H1 (cell line): Measurements from ENCODE around the gene AMBP. TPM values are rescaled to one million over a fixed set of nuclear protein-coding genes. Genes with fewer than 3 reads are reported as not detected.

Experiments
- CTCF ChIA-PET: fragments of 300-600 bp; sonication (Branson Sonifier 250); formaldehyde crosslinking; loops from one replicate; lab custom pipeline; 2021; ENCODE audit not compliant: partially characterized antibody; lab: Charles Lee
- POLR2A ChIA-PET: fragments of 300-600 bp; sonication (Branson Sonifier 250); formaldehyde crosslinking; loops from one replicate; lab custom pipeline; 2021; ENCODE audit warnings: inconsistent platforms; ENCODE audit not compliant: partially characterized antibody; lab: Charles Lee
- DNase-seq, 2 experiments: peaks; one replicate each; pipeline versions ENCODE4 v3.0.0 to v3.0.0-alpha.2; 2010 to 2022; ENCODE audit warnings: low spot score in 2 of 2, low read depth in 1 of 2, mixed read lengths in 1 of 2
- FAIRE-seq: peaks from 2 replicates; lab custom pipeline; 2011; peaks lifted over from hg19 to GRCh38; lab: Jason Lieb, UNC
- H2AFZ ChIP-seq: 2 replicates; pipeline ENCODE4 v1.8.1; 2012; ENCODE audit warnings: low read length, inconsistent platforms
- H2AK5ac ChIP-seq: 2 replicates; pipeline ENCODE4 v1.6.1; 2013; ENCODE audit warnings: low read depth, low read length
- H2BK120ac ChIP-seq: replicated peaks from 2 replicates; pipeline ENCODE3; 2013; ENCODE audit warnings: low read depth, low read length, inconsistent platforms
- H2BK12ac ChIP-seq: 2 replicates; pipeline ENCODE4 v1.6.1; 2013; ENCODE audit warnings: low read depth, low read length
- H2BK15ac ChIP-seq: 2 replicates; pipeline ENCODE4 v1.6.1; 2013; ENCODE audit warnings: low read length
- H2BK20ac ChIP-seq: 2 replicates; pipeline ENCODE4 v1.6.1; 2013; ENCODE audit warnings: low read length
- H2BK5ac ChIP-seq: 2 replicates; pipeline ENCODE4 v1.6.1; 2013; ENCODE audit warnings: low read depth, low read length
- H3K14ac ChIP-seq: 2 replicates; pipeline ENCODE4 v1.6.1; 2013; ENCODE audit warnings: inconsistent platforms; ENCODE audit not compliant: insufficient read length
- H3K18ac ChIP-seq: 2 replicates; pipeline ENCODE4 v1.6.1; 2013; ENCODE audit warnings: low read length; ENCODE audit errors: extremely low read depth
- H3K23ac ChIP-seq: 2 replicates; pipeline ENCODE4 v1.6.1; 2013; ENCODE audit warnings: inconsistent platforms; ENCODE audit not compliant: insufficient read length
- H3K23me2 ChIP-seq: 2 replicates; pipeline ENCODE4 v1.6.1; 2013; ENCODE audit warnings: low read depth, low read length
- H3K27ac ChIP-seq: 2 replicates; pipeline ENCODE4 v1.6.1; 2011; ENCODE audit warnings: low read depth, low read length, inconsistent platforms
- H3K27me3 ChIP-seq, 4 experiments: replicated peaks in 1 of 4; 1 replicate in 1 of 4; 2 replicates in 3 of 4; pipeline versions ENCODE4 v1.6.1 to v1.8.1; 2011 to 2013; ENCODE audit warnings: low read length in 3 of 4, mild to moderate bottlenecking in 3 of 4, inconsistent platforms in 2 of 4, mixed read lengths in 2 of 4, moderate library complexity in 1 of 4; ENCODE audit not compliant: control insufficient read depth in 3 of 4, insufficient read depth in 3 of 4; ENCODE audit errors: extremely low read depth in 1 of 4
- H3K36me3 ChIP-seq, 4 experiments: 2 replicates each; pipeline versions ENCODE4 v1.6.1 to v1.8.1; 2011 to 2013; ENCODE audit warnings: mild to moderate bottlenecking in 4 of 4, low read length in 3 of 4, moderate library complexity in 2 of 4, control low read depth in 1 of 4, inconsistent platforms in 1 of 4; ENCODE audit not compliant: insufficient read depth in 4 of 4, control insufficient read depth in 2 of 4
- H3K4ac ChIP-seq: replicated peaks from 2 replicates; pipeline ENCODE3; 2013; ENCODE audit warnings: low read length, low read depth, mixed read lengths, inconsistent platforms; ENCODE audit not compliant: insufficient read length
- H3K4me1 ChIP-seq, 4 experiments: replicated peaks in 1 of 4; 1 replicate in 1 of 4; 2 replicates in 3 of 4; pipeline versions ENCODE4 v1.6.1 to v1.8.1; 2011 to 2013; ENCODE audit warnings: low read length in 3 of 4, inconsistent platforms in 2 of 4, mixed read lengths in 1 of 4; ENCODE audit not compliant: insufficient read depth in 4 of 4, control insufficient read depth in 3 of 4
- H3K4me2 ChIP-seq, 2 experiments: 2 replicates each; pipeline versions ENCODE4 v1.6.1 to v1.8.1; 2011 to 2013; ENCODE audit warnings: low read depth in 2 of 2, low read length in 2 of 2, control low read depth in 1 of 2, inconsistent platforms in 1 of 2, mild to moderate bottlenecking in 1 of 2; ENCODE audit not compliant: insufficient read depth in 1 of 2
- H3K4me3 ChIP-seq, 4 experiments: fragments of 200-600, 300-600 bp in 1 of 4; sonication (generic), shearing (Covaris generic), sonication (Bioruptor Twin) in 1 of 4; 2 replicates each; pipeline versions ENCODE4 v1.5.1 to v1.8.1; 2011 to 2016; ENCODE audit warnings: low read length in 4 of 4, low read depth in 3 of 4, control low read depth in 2 of 4, inconsistent platforms in 2 of 4, mild to moderate bottlenecking in 2 of 4, mixed read lengths in 1 of 4, moderate library complexity in 1 of 4; ENCODE audit not compliant: insufficient read depth in 2 of 4; ENCODE audit errors: extremely low read depth in 1 of 4
- H3K56ac ChIP-seq: replicated peaks from 2 replicates; pipeline ENCODE3; 2013; ENCODE audit warnings: low read depth, mild to moderate bottlenecking, mixed read lengths, low read length, inconsistent platforms; ENCODE audit not compliant: insufficient read length
- H3K79me1 ChIP-seq: 2 replicates; pipeline ENCODE4 v1.6.1; 2013; ENCODE audit warnings: low read depth, low read length, control low read depth
- H3K79me2 ChIP-seq, 2 experiments: 2 replicates each; pipeline versions ENCODE4 v1.6.1 to v1.8.1; 2012 to 2013; ENCODE audit warnings: low read length in 2 of 2, mild to moderate bottlenecking in 2 of 2, inconsistent platforms in 1 of 2; ENCODE audit not compliant: insufficient read depth in 2 of 2, control insufficient read depth in 1 of 2
- H3K9ac ChIP-seq, 4 experiments: replicated peaks in 1 of 4; 1 replicate in 1 of 4; 2 replicates in 3 of 4; pipeline versions ENCODE4 v1.6.1 to v1.8.1; 2011 to 2013; ENCODE audit warnings: low read depth in 3 of 4, low read length in 3 of 4, control low read depth in 2 of 4, mild to moderate bottlenecking in 2 of 4, moderate library complexity in 2 of 4, inconsistent platforms in 1 of 4; ENCODE audit errors: extremely low read depth in 1 of 4
- H3K9me3 ChIP-seq, 2 experiments: 2 replicates each; pipeline versions ENCODE4 v1.6.1 to v1.8.1; 2012 to 2013; ENCODE audit warnings: mild to moderate bottlenecking in 2 of 2, moderate library complexity in 2 of 2, control low read depth in 1 of 2, inconsistent platforms in 1 of 2, low read depth in 1 of 2, low read length in 1 of 2, mixed read lengths in 1 of 2; ENCODE audit not compliant: insufficient read depth in 2 of 2
- H4K20me1 ChIP-seq, 2 experiments: replicated peaks in 1 of 2; 2 replicates each; pipeline versions ENCODE3 to v1.8.1; 2011 to 2013; ENCODE audit warnings: inconsistent platforms in 2 of 2, low read length in 2 of 2, mild to moderate bottlenecking in 1 of 2; ENCODE audit not compliant: insufficient read depth in 2 of 2, control insufficient read depth in 1 of 2
- H4K5ac ChIP-seq: 2 replicates; pipeline ENCODE4 v1.6.1; 2013; ENCODE audit warnings: low read length, low read depth, mixed read lengths, inconsistent platforms; ENCODE audit not compliant: insufficient read length
- H4K8ac ChIP-seq: 2 replicates; pipeline ENCODE4 v1.8.0; 2013; ENCODE audit warnings: mild to moderate bottlenecking, moderate library complexity, low read length, inconsistent platforms; ENCODE audit not compliant: insufficient read depth; ENCODE audit errors: extremely low read depth
- H4K91ac ChIP-seq: replicated peaks from 2 replicates; pipeline ENCODE3; 2013; ENCODE audit warnings: low read length, mixed read lengths, inconsistent platforms; ENCODE audit not compliant: insufficient read length
- TCF12 ChIP-seq: IDR thresholded peaks from 2 replicates; pipeline ENCODE4 v1.6.1; 2011; ENCODE audit warnings: low read depth, mild to moderate bottlenecking, low read length
- WGBS, 2 experiments: shearing (Covaris generic) in 1 of 2; methylation state at CpG; one replicate each; pipeline versions ENCODE4 v1.1.6 to v1.1.7; 2013 to 2015; ENCODE audit warnings: low lambda C conversion rate in 2 of 2, mixed read lengths in 2 of 2, inconsistent platforms in 1 of 2, low coverage in 1 of 2, missing lambda C conversion rate in 1 of 2; ENCODE audit not compliant: insufficient replicate concordance in 2 of 2, insufficient coverage in 1 of 2, insufficient read length in 1 of 2; ENCODE audit errors: extremely low coverage in 1 of 2, missing lambda C conversion rate in 1 of 2; 5-methylcytosine and 5-hydroxymethylcytosine counted together
- polyA plus RNA-seq, 7 experiments: library from polyadenylated mRNA; depleted of rRNA in 3 of 7; stranded (reverse) in 5 of 7; unstranded in 2 of 7; fragments of >200 nt in 5 of 7; fragments of 200-250 nt in 2 of 7; gene quantifications; 1 replicate in 5 of 7; 2 replicates in 1 of 7; 4 replicates in 1 of 7; pipeline versions ENCODE4 v1.2.1 to v1.2.3, GENCODE V29; 2011 to 2013; ENCODE audit warnings: missing spikeins in 2 of 7, mixed read lengths in 2 of 7
- total RNA-seq: library from RNA; stranded (reverse); fragmentation: NEBNext Ultra II Directional; extraction: Animal tissue kit (Norgen Biotek cat#: 25700); gene quantifications from 2 replicates; pipeline ENCODE4 v1.2.1, GENCODE V29; 2021

AMBP gene
- total and polyA plus RNA-seq, 2 of the 8 experiments (the other 6 are each of a cell fraction or from before 2014, with no cell fraction given) = 3.0 to 4.0 TPM

DNA sequence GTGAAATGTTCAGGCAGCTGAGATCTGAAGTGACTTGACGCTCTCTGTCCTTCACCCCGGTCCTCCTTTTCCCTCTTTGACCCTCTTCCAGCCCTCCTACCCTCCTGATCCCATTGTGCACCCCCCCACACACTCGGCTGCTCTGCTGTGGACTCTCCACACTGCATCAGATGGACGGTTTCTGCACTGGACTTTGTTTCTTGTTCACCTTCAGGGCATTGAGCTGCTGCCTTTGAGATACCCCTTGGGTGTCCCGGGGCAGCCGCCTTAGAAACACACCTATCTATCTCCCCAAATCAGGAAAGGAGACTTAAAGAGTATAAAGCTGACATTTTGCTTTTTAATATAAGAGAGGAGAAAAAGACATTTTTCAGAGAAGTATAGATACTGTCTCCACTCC is 27.5 kb downstream of the AMBP start:
- H2BK12ac ChIP-seq = no peak overlapping the region
- H2BK15ac ChIP-seq = no peak overlapping the region
- TF ChIP-seq TCF12 = no peak
- H3K56ac ChIP-seq = no peak overlapping the region
- no peak overlapping the region for H3K14ac ChIP-seq
- H3K9me3 ChIP-seq = no peaks in the 10 kb centered on the region
- H3K4ac ChIP-seq = no peak overlapping the region
- H4K91ac ChIP-seq = no peak overlapping the region
- H2BK20ac ChIP-seq = no peak overlapping the region
- no peak overlapping the region for H3K18ac ChIP-seq
- peaks cover 7 to 33% (median 14%) of the 10 kb centered on the region in 4 experiments; a peak in 7 of 8 replicates for H3K36me3 ChIP-seq
- no peak for FAIRE-seq
- H3K4me1 ChIP-seq = no peaks in the 10 kb centered on the region
- H3K23ac ChIP-seq = no peak overlapping the region
- H3K79me1 ChIP-seq = no peaks in the 10 kb centered on the region
- 81% methylated on average over 6 of the region's 6 CpGs; no CpG with 5 or more reads in 1 of the 2 experiments for WGBS, 2 experiments
- no peak overlapping the region for H2AFZ ChIP-seq
- no peak overlapping the region for H3K9ac ChIP-seq
- no peaks in the 10 kb centered on the region for H3K27me3 ChIP-seq
- no peaks in the 10 kb centered on the region for H3K79me2 ChIP-seq
- POLR2A ChIA-PET = interaction anchor here (1.0 kb wide), 1 partner anchor 10 kb away, joined by 3 read pairs; no protein-coding TSS in a partner anchor
- H2AK5ac ChIP-seq = no peak overlapping the region
- DNase-seq = no peak
- H2BK5ac ChIP-seq = no peak overlapping the region
- peaks cover 0 to 3% of the 10 kb centered on the region in 2 experiments for H4K20me1 ChIP-seq
- no peak overlapping the region for H2BK120ac ChIP-seq
- H4K8ac ChIP-seq = no peak overlapping the region
- no peak overlapping the region for H3K4me3 ChIP-seq
- CTCF ChIA-PET = interaction anchor here (0.6 to 1.4 kb wide), 10 partner anchors 9 to 368 kb away, joined by 3 to 5 read pairs (median 4); no protein-coding TSS in a partner anchor
- H3K4me2 ChIP-seq = no peak overlapping the region
- no peak overlapping the region for H3K27ac ChIP-seq
- no peaks in the 10 kb centered on the region for H3K23me2 ChIP-seq
- H4K5ac ChIP-seq = no peak overlapping the region
